ENCODE results near the gene FREM1.

DNA sequence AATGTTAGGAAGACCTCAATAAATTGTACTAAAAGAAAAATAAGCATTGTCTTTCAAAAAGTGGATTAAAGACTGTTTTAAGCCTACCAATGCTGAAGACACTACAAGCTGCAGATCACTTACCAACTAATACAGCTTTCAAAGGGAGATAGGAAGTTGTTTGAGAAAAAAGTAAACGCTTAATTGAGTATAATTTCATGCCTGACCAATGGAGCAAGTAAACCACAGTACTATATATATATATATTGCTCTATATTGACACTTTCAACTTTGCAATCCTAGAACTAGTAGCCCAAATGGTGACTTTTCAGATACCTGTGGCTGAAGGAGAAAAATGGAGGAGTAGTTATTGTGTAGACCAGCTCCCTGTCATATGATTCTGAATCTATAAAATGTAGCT lies 85.7 kb downstream of the FREM1 start:
- TF ChIP-seq, protein P1, sequence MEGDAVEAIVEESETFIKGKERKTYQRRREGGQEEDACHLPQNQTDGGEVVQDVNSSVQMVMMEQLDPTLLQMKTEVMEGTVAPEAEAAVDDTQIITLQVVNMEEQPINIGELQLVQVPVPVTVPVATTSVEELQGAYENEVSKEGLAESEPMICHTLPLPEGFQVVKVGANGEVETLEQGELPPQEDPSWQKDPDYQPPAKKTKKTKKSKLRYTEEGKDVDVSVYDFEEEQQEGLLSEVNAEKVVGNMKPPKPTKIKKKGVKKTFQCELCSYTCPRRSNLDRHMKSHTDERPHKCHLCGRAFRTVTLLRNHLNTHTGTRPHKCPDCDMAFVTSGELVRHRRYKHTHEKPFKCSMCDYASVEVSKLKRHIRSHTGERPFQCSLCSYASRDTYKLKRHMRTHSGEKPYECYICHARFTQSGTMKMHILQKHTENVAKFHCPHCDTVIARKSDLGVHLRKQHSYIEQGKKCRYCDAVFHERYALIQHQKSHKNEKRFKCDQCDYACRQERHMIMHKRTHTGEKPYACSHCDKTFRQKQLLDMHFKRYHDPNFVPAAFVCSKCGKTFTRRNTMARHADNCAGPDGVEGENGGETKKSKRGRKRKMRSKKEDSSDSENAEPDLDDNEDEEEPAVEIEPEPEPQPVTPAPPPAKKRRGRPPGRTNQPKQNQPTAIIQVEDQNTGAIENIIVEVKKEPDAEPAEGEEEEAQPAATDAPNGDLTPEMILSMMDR (IDR thresholded peaks at IDR 0.05), result no peak
- TF ChIP-seq POLR2AphosphoS5 (IDR thresholded peaks at IDR 0.05), result no peak
